Type B pancreatic cell (in vitro differentiated cells): Measurements from ENCODE around the gene CCDC191. TPM values are rescaled to one million over a fixed set of nuclear protein-coding genes. Genes with fewer than 3 reads are reported as not detected.

Experiments
- DNase-seq: peaks from one replicate; pipeline ENCODE4 v3.0.0; 2021; ENCODE audit warnings: mixed read lengths; ENCODE audit not compliant: unreplicated experiment; ENCODE audit errors: extremely low spot score
- H3K27ac Mint-ChIP-seq: 2 replicates; pipeline ENCODE4 v1.8.0; 2021; ENCODE audit warnings: mild to moderate bottlenecking, mixed read lengths
- H3K27me3 Mint-ChIP-seq: 2 replicates; pipeline ENCODE4 v1.8.0; 2021; ENCODE audit warnings: mixed read lengths
- H3K36me3 Mint-ChIP-seq: 2 replicates; pipeline ENCODE4 v1.8.0; 2021; ENCODE audit warnings: mixed read lengths
- H3K4me1 Mint-ChIP-seq: one replicate; pipeline ENCODE4 v1.8.0; 2021; ENCODE audit warnings: mixed read lengths; ENCODE audit not compliant: unreplicated experiment
- H3K4me3 Mint-ChIP-seq: 2 replicates; pipeline ENCODE4 v1.8.0; 2021; ENCODE audit warnings: mild to moderate bottlenecking, mixed read lengths
- H3K9me3 Mint-ChIP-seq: 2 replicates; pipeline ENCODE4 v1.8.0; 2021; ENCODE audit warnings: mixed read lengths
- total RNA-seq: library from RNA; stranded (reverse); gene quantifications from 2 replicates; pipeline ENCODE4 v1.2.1, GENCODE V29; 2021; ENCODE audit warnings: low replicate concordance
- TF ChIP-seq, protein P1 (sequence below): fragments of 200-600 bp; sonication (generic); conservative IDR thresholded peaks from 2 replicates; pipeline ENCODE4 v1.5.0; 2021; ENCODE audit warnings: antibody characterized with exemption, mild to moderate bottlenecking

CCDC191 gene
- total RNA-seq, 1 donor from 2014 or later, result 8.4 TPM

DNA sequence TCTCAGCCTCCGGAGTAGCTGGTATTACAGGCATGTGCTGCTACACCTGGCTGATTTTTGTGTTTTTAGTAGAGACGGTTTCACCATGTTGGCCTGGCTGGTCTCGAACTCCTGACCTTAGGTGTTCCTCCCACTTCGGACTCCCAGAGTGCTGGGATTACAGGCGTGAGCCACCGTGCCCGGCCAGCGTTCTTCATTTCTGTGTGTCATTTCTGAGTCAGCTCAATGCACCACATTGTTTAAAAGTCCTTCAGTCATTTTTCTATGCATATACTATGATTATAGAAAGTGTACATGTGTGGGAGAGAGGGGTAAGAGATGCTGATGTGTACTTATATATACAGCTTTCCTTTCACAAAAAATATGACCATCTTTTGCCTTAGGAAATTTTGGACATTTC, 2.3 kb upstream of the CCDC191 start:
- Mint-ChIP-seq H3K4me3 (peak overlapping the region; percentile 76), H3K27me3 (no peaks in the 10 kb centered on the region), H3K27ac (no peak overlapping the region), H3K36me3 (peaks cover 4% of the 10 kb centered on the region), H3K4me1 (peaks cover 11% of the 10 kb centered on the region), H3K9me3 (no peaks in the 10 kb centered on the region)
- no peak for DNase-seq
- TF ChIP-seq, protein P1, sequence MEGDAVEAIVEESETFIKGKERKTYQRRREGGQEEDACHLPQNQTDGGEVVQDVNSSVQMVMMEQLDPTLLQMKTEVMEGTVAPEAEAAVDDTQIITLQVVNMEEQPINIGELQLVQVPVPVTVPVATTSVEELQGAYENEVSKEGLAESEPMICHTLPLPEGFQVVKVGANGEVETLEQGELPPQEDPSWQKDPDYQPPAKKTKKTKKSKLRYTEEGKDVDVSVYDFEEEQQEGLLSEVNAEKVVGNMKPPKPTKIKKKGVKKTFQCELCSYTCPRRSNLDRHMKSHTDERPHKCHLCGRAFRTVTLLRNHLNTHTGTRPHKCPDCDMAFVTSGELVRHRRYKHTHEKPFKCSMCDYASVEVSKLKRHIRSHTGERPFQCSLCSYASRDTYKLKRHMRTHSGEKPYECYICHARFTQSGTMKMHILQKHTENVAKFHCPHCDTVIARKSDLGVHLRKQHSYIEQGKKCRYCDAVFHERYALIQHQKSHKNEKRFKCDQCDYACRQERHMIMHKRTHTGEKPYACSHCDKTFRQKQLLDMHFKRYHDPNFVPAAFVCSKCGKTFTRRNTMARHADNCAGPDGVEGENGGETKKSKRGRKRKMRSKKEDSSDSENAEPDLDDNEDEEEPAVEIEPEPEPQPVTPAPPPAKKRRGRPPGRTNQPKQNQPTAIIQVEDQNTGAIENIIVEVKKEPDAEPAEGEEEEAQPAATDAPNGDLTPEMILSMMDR, result no peak

DNA sequence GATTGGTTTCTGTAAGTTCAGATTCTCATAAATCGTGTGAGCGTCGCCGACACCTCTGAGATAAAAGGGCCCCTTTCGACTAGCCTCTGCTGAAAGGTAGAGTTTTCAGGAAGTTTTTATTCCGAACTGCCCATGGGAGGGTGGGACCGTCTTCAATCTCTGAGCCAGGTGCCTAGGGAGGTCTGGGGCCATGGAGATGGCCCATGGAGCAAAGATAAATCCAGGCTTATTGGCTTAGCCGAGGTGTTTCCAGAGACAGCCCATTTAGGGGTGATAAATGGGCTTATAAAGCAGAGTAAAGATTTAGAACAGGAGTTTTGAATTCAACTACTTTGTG, 653 bp upstream of the CCDC191 start:
- Mint-ChIP-seq H3K4me3 (peak overlapping the region; percentile 98), H3K27me3 (no peaks in the 10 kb centered on the region), H3K4me1 (peaks cover 3% of the 10 kb centered on the region), H3K36me3 (peaks cover 4% of the 10 kb centered on the region), H3K27ac (peak overlapping the region; percentile 95), H3K9me3 (no peaks in the 10 kb centered on the region)
- TF ChIP-seq, protein P1, result no peak
- DNase-seq, result no peak

DNA sequence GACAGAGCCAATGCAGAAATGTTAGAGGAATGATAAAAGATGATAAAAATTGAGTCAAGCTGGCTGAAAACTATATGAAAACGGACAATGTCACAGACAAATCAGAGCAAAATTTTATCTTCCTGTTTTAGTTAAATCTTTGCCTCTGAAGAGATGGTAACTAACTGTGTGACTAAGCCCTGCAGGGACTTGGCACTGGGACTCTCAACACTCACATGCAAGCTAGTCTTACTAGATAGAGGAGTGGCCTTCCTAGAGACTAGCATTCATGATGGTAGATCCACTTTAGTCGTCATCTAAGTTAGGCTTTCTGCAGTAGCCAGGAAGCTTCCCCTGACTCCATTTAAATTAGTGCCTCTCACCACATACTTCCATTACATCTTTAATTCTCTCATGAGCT, 4.1 kb downstream of the CCDC191 start:
- Mint-ChIP-seq H3K4me3 (no peak overlapping the region), H3K27me3 (no peaks in the 10 kb centered on the region), H3K4me1 (no peaks in the 10 kb centered on the region), H3K36me3 (no peaks in the 10 kb centered on the region), H3K9me3 (no peaks in the 10 kb centered on the region), H3K27ac (no peak overlapping the region)
- TF ChIP-seq, protein P1, result no peak
- DNase-seq, result no peak

DNA sequence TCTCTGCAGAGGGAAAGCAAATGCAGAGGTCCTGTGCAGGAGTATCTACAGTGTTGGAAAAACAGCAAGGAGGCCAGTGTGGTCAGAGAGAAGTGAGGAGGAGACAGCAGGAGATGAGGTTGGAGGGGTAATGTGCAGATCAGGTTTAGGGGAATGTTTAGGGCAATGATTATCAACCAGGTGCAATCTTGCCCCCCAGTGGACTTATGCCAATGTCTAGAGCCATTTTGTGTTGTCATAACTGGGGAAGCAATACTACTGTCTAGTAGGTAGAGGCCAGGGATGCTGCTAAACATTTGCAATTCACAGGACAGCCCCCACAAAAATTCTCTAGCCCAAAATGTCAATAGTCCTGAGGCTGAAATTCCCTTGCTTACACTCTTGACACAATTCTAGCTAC, 13.1 kb downstream of the CCDC191 start:
- Mint-ChIP-seq H3K27ac (no peak overlapping the region), H3K36me3 (no peaks in the 10 kb centered on the region), H3K27me3 (no peaks in the 10 kb centered on the region), H3K4me1 (no peaks in the 10 kb centered on the region), H3K9me3 (no peaks in the 10 kb centered on the region), H3K4me3 (no peak overlapping the region)
- TF ChIP-seq, protein P1, result no peak
- no peak for DNase-seq

DNA sequence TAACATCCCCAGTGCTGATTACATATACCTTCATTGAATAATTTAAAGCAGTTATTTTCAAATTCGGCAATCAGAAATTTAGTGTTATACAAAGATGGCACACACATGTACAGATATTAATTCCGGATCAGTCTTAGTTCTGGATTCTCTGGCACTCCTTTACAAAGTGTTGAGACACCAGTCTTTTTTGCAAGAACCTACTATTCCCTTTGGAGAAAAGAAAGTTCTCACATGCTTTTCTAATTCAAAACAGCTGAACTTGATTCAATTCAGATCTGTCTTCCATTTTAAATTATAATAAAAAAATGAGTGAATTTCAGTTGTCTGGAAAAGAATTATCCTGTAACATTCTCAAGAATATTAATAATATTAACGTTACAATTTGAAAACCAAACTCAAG, 20.4 kb downstream of the CCDC191 start:
- H3K4me3 Mint-ChIP-seq, result no peak overlapping the region
- no peak for DNase-seq
- no peak overlapping the region for H3K27ac Mint-ChIP-seq
- no peaks in the 10 kb centered on the region for H3K9me3 Mint-ChIP-seq
- peaks cover 16% of the 10 kb centered on the region for H3K36me3 Mint-ChIP-seq
- H3K4me1 Mint-ChIP-seq, result no peaks in the 10 kb centered on the region
- TF ChIP-seq, protein P1, result no peak
- H3K27me3 Mint-ChIP-seq, result no peaks in the 10 kb centered on the region
